H9 (cell line): Measurements from ENCODE around the gene OSBPL1A. TPM values are rescaled to one million over a fixed set of nuclear protein-coding genes. Genes with fewer than 3 reads are reported as not detected.

ENCODE experiments used
- DNase-seq: peaks from one replicate; pipeline ENCODE4 v3.0.0-alpha.2; 2017
- H2AFZ ChIP-seq: one replicate; pipeline ENCODE4 v1.6.1; 2013; ENCODE audit warnings: mild to moderate bottlenecking, low read length, control low read depth, moderate library complexity
- H2AK5ac ChIP-seq: 2 replicates; pipeline ENCODE4 v1.6.1; 2013; ENCODE audit warnings: low read length, control low read depth, mixed read lengths; ENCODE audit not compliant: insufficient read length
- H2BK120ac ChIP-seq: one replicate; pipeline ENCODE4 v1.6.1; 2013; ENCODE audit warnings: low read depth, mild to moderate bottlenecking, low read length, control low read depth, inconsistent platforms; ENCODE audit not compliant: poor library complexity, severe bottlenecking
- H2BK12ac ChIP-seq: 2 replicates; pipeline ENCODE4 v1.6.1; 2013; ENCODE audit warnings: low read length, control low read depth, mixed read lengths, low read depth; ENCODE audit not compliant: insufficient read length
- H2BK15ac ChIP-seq: 2 replicates; pipeline ENCODE4 v1.6.1; 2013; ENCODE audit warnings: low read depth, low read length, control low read depth
- H2BK20ac ChIP-seq: one replicate; pipeline ENCODE4 v1.6.1; 2013; ENCODE audit warnings: low read depth, mild to moderate bottlenecking, low read length, control low read depth, inconsistent platforms; ENCODE audit not compliant: poor library complexity, severe bottlenecking
- H2BK5ac ChIP-seq: 2 replicates; pipeline ENCODE4 v1.6.1; 2013; ENCODE audit warnings: low read length, control low read depth, mixed read lengths; ENCODE audit not compliant: insufficient read length
- H3K14ac ChIP-seq: 2 replicates; pipeline ENCODE4 v1.6.1; 2013; ENCODE audit warnings: low read length, control low read depth; ENCODE audit not compliant: insufficient read depth
- H3K18ac ChIP-seq: 2 replicates; pipeline ENCODE4 v1.6.1; 2013; ENCODE audit warnings: low read depth, mild to moderate bottlenecking, mixed read lengths, low read length, control low read depth; ENCODE audit not compliant: insufficient read length
- H3K23ac ChIP-seq: 2 replicates; pipeline ENCODE4 v1.6.1; 2013; ENCODE audit warnings: low read length, control low read depth, mixed read lengths, low read depth; ENCODE audit not compliant: insufficient read length
- H3K23me2 ChIP-seq: 2 replicates; pipeline ENCODE4 v1.6.1; 2013; ENCODE audit warnings: low read depth, mild to moderate bottlenecking, mixed read lengths, low read length, control low read depth; ENCODE audit not compliant: insufficient read length, poor library complexity, severe bottlenecking
- H3K27ac ChIP-seq: 2 replicates; pipeline ENCODE4 v1.5.1; 2013; ENCODE audit warnings: low read length, control low read depth, mixed read lengths, low read depth; ENCODE audit not compliant: insufficient read length
- H3K27me3 ChIP-seq: 2 replicates; pipeline ENCODE4 v1.6.1; 2013; ENCODE audit warnings: low read length, control low read depth, inconsistent platforms; ENCODE audit not compliant: insufficient read depth
- H3K4ac ChIP-seq: 2 replicates; pipeline ENCODE4 v1.6.1; 2013; ENCODE audit warnings: low read depth, mild to moderate bottlenecking, control low read depth, inconsistent platforms, low read length, moderate library complexity
- H3K4me1 ChIP-seq: 2 replicates; pipeline ENCODE4 v1.6.1; 2013; ENCODE audit warnings: low read length, control low read depth, inconsistent platforms; ENCODE audit not compliant: insufficient read depth
- H3K4me2 ChIP-seq: 2 replicates; pipeline ENCODE4 v1.6.1; 2013; ENCODE audit warnings: low read length, control low read depth, mixed read lengths; ENCODE audit not compliant: insufficient read length, insufficient read depth
- H3K56ac ChIP-seq: 2 replicates; pipeline ENCODE4 v1.6.1; 2013; ENCODE audit warnings: low read depth, mild to moderate bottlenecking, mixed read lengths, low read length, control low read depth; ENCODE audit not compliant: insufficient read length
- H3K79me1 ChIP-seq: 2 replicates; pipeline ENCODE4 v1.6.1; 2013; ENCODE audit warnings: low read depth, mild to moderate bottlenecking, moderate library complexity, low read length, control low read depth, inconsistent platforms; ENCODE audit not compliant: insufficient read depth, poor library complexity, severe bottlenecking
- H3K79me2 ChIP-seq: 2 replicates; pipeline ENCODE4 v1.6.1; 2013; ENCODE audit warnings: low read length, control low read depth, inconsistent platforms; ENCODE audit not compliant: insufficient read depth
- H3K9ac ChIP-seq: 2 replicates; pipeline ENCODE4 v1.6.1; 2013; ENCODE audit warnings: low read length, control low read depth, mixed read lengths; ENCODE audit not compliant: insufficient read length; ENCODE audit errors: extremely low read depth
- H3K9me3 ChIP-seq: one replicate; pipeline ENCODE4 v1.6.1; 2013; ENCODE audit warnings: low read depth, low read length, inconsistent platforms; ENCODE audit not compliant: control insufficient read depth
- H3T11ph ChIP-seq: one replicate; pipeline ENCODE4 v1.6.1; 2013; ENCODE audit warnings: mild to moderate bottlenecking, low read length, control low read depth, inconsistent platforms
- H4K20me1 ChIP-seq: one replicate; pipeline ENCODE4 v1.6.1; 2013; ENCODE audit not compliant: control insufficient read depth, insufficient read length, insufficient read depth
- H4K5ac ChIP-seq: 2 replicates; pipeline ENCODE4 v1.6.1; 2013; ENCODE audit warnings: low read depth, mild to moderate bottlenecking, mixed read lengths, low read length, control low read depth; ENCODE audit not compliant: insufficient read length
- H4K8ac ChIP-seq: replicated peaks from 2 replicates; pipeline ENCODE4 v1.6.1; 2013; ENCODE audit warnings: low read length, control low read depth, mixed read lengths, low read depth; ENCODE audit not compliant: insufficient read length
- H4K91ac ChIP-seq: 2 replicates; pipeline ENCODE4 v1.6.1; 2013; ENCODE audit warnings: low read depth, mild to moderate bottlenecking, moderate library complexity, mixed read lengths, low read length, control low read depth; ENCODE audit not compliant: insufficient read length
- H3K27ac Mint-ChIP-seq, 3 experiments: 2 replicates in 2 of 3; 3 replicates in 1 of 3; pipeline ENCODE4 v1.8.0; 2020 to 2021; ENCODE audit warnings: mixed read lengths in 3 of 3, mild to moderate bottlenecking in 1 of 3, moderate library complexity in 1 of 3
- H3K27me3 Mint-ChIP-seq: 2 replicates; pipeline ENCODE4 v1.8.0; 2021; ENCODE audit warnings: low read depth, mild to moderate bottlenecking, moderate library complexity, mixed read lengths
- H3K36me3 Mint-ChIP-seq, 3 experiments: 2 replicates in 2 of 3; 3 replicates in 1 of 3; pipeline ENCODE4 v1.8.0; 2020 to 2021; ENCODE audit warnings: low read depth in 3 of 3, mixed read lengths in 3 of 3; ENCODE audit not compliant: insufficient read depth in 1 of 3
- H3K4me1 Mint-ChIP-seq, 2 experiments: 2 replicates each; pipeline ENCODE4 v1.8.0; 2020; ENCODE audit warnings: mixed read lengths in 2 of 2
- H3K4me3 Mint-ChIP-seq, 2 experiments: 2 replicates in 1 of 2; 3 replicates in 1 of 2; pipeline ENCODE4 v1.8.0; 2020 to 2021; ENCODE audit warnings: mild to moderate bottlenecking in 2 of 2, mixed read lengths in 2 of 2, moderate library complexity in 1 of 2
- H3K9me3 Mint-ChIP-seq, 2 experiments: 2 replicates in 1 of 2; 3 replicates in 1 of 2; pipeline ENCODE4 v1.8.0; 2020; ENCODE audit warnings: mild to moderate bottlenecking in 2 of 2, mixed read lengths in 2 of 2, moderate library complexity in 1 of 2
- WGBS: extraction: QIAGEN DNeasy Blood & Tissue Kit; methylation state at CpG from one replicate; pipeline ENCODE4 v1.1.7; 2013; ENCODE audit warnings: missing lambda C conversion rate, low lambda C conversion rate, mixed read lengths; ENCODE audit not compliant: insufficient read length; ENCODE audit errors: extremely low coverage; 5-methylcytosine and 5-hydroxymethylcytosine counted together
- total RNA-seq: library from RNA; stranded (reverse); gene quantifications from 2 replicates; pipeline ENCODE4 v1.2.1, GENCODE V29; 2021
- TF ChIP-seq, protein P1 (sequence below): fragments of 200-600 bp; sonication (generic); conservative IDR thresholded peaks from 3 replicates; pipeline ENCODE4 v1.8.0; 2021; ENCODE audit warnings: antibody characterized with exemption, mild to moderate bottlenecking

Gene OSBPL1A
- total RNA-seq, 1 experiment from 2014 or later = 33.9 TPM

DNA sequence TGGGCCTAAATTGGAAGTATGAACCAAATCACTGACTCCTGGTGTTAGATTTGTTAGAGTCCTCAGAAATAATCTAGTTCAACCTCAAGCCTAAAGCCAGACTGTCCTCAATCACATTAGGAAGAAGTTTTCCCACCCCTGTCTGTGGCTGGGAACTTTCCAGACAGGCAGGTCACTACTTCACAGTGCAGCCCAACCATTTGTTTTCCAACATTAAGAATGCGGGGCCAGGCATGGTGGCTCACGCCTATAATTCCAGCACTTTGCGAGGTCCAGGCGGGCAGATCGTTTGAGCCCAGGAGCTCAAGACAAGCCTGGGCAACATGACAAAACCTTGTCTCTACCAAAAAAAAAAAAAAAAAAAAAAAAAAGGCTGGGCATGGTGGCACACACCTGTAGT is 5.5 kb upstream of the OSBPL1A start:
- Histone ChIP-seq H3K9me3 (no peaks in the 10 kb centered on the region), H3K27ac (no peak overlapping the region), H3K9ac (no peak overlapping the region), H3K4me2 (no peak overlapping the region), H4K5ac (no peak overlapping the region), H3K18ac (no peak overlapping the region), H2AK5ac (no peak overlapping the region), H4K8ac (no peak overlapping the region), H3K79me2 (no peaks in the 10 kb centered on the region), H2BK15ac (no peak overlapping the region), H2BK5ac (no peak overlapping the region), H2BK20ac (no peak overlapping the region), H3K4ac (no peak overlapping the region), H3K4me1 (peaks cover 2% of the 10 kb centered on the region; the same call in 1 of the 2 replicates), H2BK12ac (no peak overlapping the region), H3K23ac (no peak overlapping the region), H3K79me1 (no peaks in the 10 kb centered on the region), H4K91ac (no peak overlapping the region), H2BK120ac (no peak overlapping the region), H3K56ac (no peak overlapping the region), H3K14ac (no peak overlapping the region), H3T11ph (no peak overlapping the region), H4K20me1 (no peaks in the 10 kb centered on the region), H2AFZ (no peak overlapping the region), H3K27me3 (no peaks in the 10 kb centered on the region), H3K23me2 (peaks cover 4% of the 10 kb centered on the region)
- no peak for DNase-seq
- Mint-ChIP-seq H3K27me3 (peaks cover 6% of the 10 kb centered on the region), H3K27ac (no peak overlapping the region), H3K4me1 (peaks cover 38 to 40% of the 10 kb centered on the region in 2 experiments), H3K4me3 (no peak overlapping the region), H3K36me3 (no peaks in the 10 kb centered on the region), H3K9me3 (no peaks in the 10 kb centered on the region; a peak in 2 of 5 replicates)
- TF ChIP-seq, protein P1, sequence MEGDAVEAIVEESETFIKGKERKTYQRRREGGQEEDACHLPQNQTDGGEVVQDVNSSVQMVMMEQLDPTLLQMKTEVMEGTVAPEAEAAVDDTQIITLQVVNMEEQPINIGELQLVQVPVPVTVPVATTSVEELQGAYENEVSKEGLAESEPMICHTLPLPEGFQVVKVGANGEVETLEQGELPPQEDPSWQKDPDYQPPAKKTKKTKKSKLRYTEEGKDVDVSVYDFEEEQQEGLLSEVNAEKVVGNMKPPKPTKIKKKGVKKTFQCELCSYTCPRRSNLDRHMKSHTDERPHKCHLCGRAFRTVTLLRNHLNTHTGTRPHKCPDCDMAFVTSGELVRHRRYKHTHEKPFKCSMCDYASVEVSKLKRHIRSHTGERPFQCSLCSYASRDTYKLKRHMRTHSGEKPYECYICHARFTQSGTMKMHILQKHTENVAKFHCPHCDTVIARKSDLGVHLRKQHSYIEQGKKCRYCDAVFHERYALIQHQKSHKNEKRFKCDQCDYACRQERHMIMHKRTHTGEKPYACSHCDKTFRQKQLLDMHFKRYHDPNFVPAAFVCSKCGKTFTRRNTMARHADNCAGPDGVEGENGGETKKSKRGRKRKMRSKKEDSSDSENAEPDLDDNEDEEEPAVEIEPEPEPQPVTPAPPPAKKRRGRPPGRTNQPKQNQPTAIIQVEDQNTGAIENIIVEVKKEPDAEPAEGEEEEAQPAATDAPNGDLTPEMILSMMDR = no peak
- no CpG with 5 or more reads among the region's 5 CpGs for WGBS
